HG03342 (cell line): ENCODE data around the gene FCN1.

ENCODE experiments used
- ATAC-seq: cut with Tn5 transposase; IDR thresholded peaks from one replicate; pipeline ENCODE4 v1.9.1; 2021; ENCODE audit warnings: mild to moderate bottlenecking, moderate library complexity; ENCODE audit not compliant: unreplicated experiment

Gene FCN1

GRCh38 chr9:134915046-134915985 is 2.4 kb downstream of the FCN1 start:
- ATAC-seq = no peak

- no peak for ATAC-seq
Observed at GRCh38 chr9:134914501-134914834, 3.2 kb downstream of the FCN1 start.

DNA sequence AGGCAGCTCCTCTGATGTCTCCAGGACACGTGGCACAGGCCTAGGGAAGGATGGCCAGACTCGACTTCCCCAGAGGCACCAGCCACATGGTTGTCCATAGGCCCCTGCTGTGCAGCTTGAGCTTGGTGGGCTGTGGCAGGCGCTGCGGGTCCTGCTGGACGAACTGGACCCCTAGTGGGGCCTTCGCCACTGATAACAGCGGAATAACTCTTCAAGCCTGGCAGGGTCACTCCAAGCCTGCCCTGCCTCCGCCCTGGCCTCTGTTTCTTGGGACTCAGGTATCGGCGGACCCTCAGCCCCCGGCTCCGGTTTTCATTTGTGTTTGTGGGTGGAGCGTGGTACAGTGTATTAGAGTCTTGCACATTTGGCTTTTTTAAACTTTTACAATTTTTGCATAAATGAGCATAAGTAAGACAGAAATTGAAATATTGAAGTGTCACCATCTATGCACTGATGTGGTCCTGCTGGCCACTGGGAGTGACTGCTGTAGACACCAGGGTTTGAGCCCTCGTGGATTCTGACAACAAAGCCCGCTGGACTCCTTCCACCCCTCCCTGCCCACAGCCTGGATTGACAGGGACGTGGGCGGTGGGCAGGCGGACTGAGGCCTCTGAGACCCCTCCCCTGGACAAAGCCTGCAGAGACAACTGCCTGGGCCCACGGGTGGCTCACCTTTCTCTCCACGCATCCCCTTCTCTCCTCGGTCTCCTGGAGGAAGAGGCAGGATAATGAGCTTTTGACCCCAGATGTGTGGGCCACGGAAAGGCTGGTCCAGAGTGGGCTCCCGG is 3.8 kb downstream of the FCN1 start:
- ATAC-seq = no peak

GRCh38 chr9:134913041-134913712 is 4.5 kb downstream of the FCN1 start:
- no peak for ATAC-seq

DNA sequence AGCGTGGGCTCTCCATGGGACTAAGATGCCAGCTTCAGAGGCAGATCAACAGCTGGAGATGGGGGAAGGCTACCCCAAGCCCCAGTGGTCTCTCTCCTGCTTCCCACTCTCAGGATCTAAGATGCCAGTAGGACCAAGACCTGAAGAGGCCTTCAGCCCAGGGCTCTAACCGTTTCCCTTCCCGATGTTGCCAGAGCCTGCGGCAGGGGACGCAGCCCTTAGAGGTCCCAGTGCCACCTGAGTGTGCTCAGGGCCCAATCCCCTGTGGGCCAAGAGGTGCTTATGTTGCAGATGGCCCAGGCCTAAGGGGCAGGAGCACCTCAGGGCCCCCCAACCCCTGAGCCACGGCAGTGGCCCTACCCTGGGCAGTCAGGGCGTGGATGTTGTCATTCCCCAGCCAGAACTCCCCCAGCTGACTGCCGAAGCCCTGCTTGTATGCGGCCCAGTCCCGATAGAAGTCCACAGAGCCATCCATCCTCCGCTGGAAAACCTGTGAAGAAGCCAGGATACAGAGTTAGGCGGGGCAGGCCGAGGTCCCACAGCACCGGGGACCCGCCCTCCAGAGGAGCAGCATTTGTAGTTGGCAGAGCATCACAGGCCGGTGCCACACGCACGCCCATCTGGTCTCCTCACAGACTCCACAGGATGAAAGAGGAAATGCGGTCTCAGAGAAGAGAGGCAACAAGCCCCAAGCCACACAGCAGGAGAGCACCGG is 5.4 kb downstream of the FCN1 start:
- no peak for ATAC-seq

DNA sequence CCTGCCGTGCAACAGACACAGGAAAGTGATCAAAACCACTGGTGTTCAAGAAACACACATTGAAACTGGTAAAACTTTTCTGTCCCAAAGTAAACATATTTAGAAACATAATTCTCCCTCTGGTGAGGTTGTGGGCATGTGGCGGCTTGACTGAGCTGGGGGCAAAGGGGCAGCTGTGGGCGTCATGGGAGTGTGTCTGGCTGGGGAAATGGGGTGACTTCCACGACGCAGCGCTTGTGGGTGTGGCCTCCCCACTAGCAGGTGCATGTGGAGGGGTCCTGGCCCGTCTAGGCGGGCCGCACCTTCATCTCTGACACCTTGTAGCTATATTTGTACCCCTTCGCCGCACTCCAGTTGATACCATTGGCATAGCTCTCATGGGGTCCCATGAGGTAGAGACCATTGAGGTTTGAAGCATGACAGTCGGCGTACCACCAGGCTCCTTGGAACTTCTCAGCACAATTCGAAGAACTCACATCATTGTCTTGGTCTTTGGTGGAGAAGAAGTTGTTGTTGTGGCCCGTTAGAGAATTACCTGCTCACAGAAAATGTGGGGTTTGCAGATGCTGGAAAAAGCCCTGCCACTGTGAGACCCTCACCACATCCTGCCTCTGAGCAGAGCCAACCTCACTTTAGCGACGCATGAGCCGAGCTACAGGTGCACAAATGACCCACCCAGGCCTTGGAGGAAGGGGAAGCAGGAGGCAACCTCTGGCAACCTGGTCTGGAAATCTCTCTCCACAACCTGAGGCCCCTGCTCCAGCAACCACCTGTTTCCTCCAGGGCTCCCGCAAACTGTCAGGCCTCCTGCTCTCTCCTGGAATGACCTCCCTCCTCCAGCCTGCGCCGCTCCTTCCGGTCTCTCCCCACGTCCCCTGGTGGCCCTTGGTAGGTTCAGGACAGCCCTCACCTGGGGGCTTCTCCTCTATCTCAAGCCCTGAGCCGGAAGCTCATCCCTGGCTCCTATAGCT is 7.9 kb downstream of the FCN1 start:
- no peak for ATAC-seq

GRCh38 chr9:134908524-134909309 is 9.0 kb downstream of the FCN1 start:
- ATAC-seq = no peak

DNA sequence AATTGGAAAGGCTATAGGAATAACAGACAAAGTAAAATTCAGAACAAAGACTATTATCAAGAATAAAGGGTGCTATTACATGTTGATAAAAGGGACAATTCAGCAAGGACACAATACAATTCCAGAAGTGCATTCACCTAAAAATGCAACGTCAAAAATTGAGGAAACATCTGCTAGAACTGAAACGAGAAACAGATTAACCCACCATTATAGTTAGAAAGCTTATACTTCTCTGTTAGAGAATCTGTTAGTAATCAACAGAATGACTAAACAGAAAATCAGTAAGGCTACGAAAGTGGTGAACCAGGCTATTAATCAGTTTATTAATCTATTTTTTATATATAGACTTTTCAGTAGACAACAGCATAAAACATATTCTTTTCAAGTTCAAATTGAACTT is 14.8 kb downstream of the FCN1 start:
- ATAC-seq = no peak

DNA sequence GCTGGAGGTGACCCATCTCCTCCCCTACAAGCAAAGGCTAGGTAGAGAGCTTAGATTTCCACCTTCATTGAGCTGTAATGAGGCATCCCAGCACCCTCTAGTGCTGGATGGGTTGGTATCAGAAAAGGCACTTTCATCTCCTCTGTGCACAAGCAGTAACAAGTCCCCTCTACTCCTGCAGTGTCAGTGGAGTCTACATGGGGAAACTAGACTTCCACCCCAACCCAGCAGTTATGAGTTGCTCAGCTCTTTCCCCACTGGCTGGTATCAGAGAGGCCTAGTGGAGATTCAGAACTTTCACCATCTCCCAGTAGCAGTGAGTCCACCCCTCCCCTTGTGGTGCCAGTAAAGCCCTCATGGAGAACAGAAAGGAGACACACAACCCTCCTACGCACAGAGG is 17.9 kb downstream of the FCN1 start:
- ATAC-seq = no peak

GRCh38 chr9:134899168-134899567 is 18.5 kb downstream of the FCN1 start:
- no peak for ATAC-seq

DNA sequence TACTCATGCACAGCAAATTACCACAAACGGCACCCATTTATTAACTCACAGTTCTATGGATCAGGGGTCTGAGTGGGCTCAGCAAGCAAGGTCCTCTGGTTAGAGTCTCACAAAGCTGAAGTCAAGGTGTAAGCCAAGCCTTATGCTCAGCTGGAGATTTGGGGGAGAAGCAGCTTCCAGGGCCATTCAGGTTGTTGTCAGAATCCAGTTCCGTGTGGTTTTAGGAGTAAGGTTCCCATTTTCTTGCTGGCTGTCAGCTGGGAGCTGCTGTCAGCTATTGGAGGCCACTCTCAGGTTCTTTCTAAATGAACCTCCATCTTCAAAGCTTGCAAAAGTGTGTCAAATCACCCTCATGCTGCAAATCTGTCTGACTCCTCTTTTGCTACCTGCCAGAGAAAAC is 19.4 kb downstream of the FCN1 start:
- no peak for ATAC-seq

DNA sequence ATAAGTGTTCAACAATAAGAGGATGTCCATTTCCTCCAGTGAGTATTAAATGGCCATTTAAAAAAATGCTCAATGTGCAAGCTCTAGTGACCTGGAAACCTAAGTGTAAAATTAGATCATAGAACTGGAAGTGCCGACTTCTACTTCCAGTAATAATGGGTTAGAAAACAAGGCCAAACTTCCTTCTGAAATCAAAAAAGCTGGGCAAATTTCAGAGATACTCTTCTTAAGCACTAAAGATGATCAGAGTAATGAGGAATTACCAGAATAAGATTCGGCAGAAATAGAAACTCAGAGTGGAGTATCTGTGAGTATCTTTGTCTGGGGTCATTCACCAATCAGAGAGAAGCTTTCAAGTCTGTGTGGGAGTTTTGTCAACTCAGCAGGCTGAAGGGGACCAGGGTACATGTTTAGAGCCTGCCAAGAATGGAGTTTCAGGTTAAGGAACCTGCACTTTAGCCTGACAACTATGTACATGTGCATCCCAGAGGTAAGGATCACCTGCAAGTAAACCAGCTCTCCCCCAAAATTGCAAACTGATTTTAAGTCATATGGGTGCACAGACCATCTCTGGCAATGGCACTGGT is 20.0 kb downstream of the FCN1 start:
- no peak for ATAC-seq

GRCh38 chr9:134896834-134897583 is 20.7 kb downstream of the FCN1 start:
- ATAC-seq = no peak

- no peak for ATAC-seq
Observed at GRCh38 chr9:134895908-134896833, 21.5 kb downstream of the FCN1 start.

DNA sequence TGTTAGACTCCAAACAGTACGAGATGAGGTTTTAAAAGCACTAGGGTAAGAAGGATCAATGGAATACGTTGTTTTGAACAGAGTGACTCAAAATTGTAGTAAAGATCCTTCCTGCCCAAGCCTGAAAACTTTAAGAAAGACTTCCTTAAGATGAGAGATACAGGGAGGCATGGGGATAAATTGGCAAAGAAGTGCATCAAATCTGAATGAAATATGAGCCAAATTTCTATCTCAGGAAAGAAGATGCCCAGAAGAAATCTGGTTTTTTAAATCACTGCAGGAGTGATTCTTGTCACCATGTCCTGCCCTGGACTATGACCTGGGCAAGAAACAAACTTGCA is 22.2 kb downstream of the FCN1 start:
- ATAC-seq = no peak

GRCh38 chr9:134895097-134895496 is 22.6 kb downstream of the FCN1 start:
- ATAC-seq = no peak
